Aorta (tissue), 5 donors: Measurements from ENCODE around the gene TUBB2B. TPM values are rescaled to one million over a fixed set of nuclear protein-coding genes. Genes with fewer than 3 reads are reported as not detected.
A peak's percentile ranks its signal among the peaks of the same experiment; 100 is the strongest.
"Not testable (repeated sequence)": the region's sequence is repeated elsewhere in the genome, so short reads cannot be mapped to it uniquely, and the experiment has no call there.

Experiments used
- ATAC-seq: fragments of 200-7000 bp; cut with Tn5 transposase; one replicate; pipeline ENCODE4 v1.9.1; 2022; ENCODE audit warnings: moderate library complexity; ENCODE audit not compliant: low FRiP score
- DNase-seq, 2 donors: peaks; one replicate each; pipeline ENCODE4 v3.0.0-alpha.2; 2020
- H3K27ac ChIP-seq, 2 donors: one replicate each; pipeline ENCODE4 v1.5.1; 2013; ENCODE audit warnings: low read length in 2 of 2, mild to moderate bottlenecking in 2 of 2, moderate library complexity in 2 of 2, control low read depth in 1 of 2, inconsistent platforms in 1 of 2, low read depth in 1 of 2
- H3K27me3 ChIP-seq, 2 donors: one replicate each; pipeline ENCODE4 v1.6.1; 2013; ENCODE audit warnings: control low read depth in 1 of 2, low read length in 1 of 2, mild to moderate bottlenecking in 1 of 2, moderate library complexity in 1 of 2; ENCODE audit not compliant: insufficient read depth in 2 of 2, control insufficient read depth in 1 of 2
- H3K36me3 ChIP-seq, 2 donors: one replicate each; pipeline ENCODE4 v1.6.1; 2013; ENCODE audit warnings: control low read depth in 1 of 2, low read length in 1 of 2, mild to moderate bottlenecking in 1 of 2; ENCODE audit not compliant: insufficient read depth in 2 of 2, control insufficient read depth in 1 of 2
- H3K4me1 ChIP-seq, 2 donors: one replicate each; pipeline ENCODE4 v1.6.1; 2013; ENCODE audit warnings: low read length in 2 of 2, control low read depth in 1 of 2, mild to moderate bottlenecking in 1 of 2, moderate library complexity in 1 of 2; ENCODE audit not compliant: insufficient read depth in 2 of 2, control insufficient read depth in 1 of 2
- H3K4me3 ChIP-seq, 2 donors: one replicate each; pipeline ENCODE4 v1.5.1; 2013; ENCODE audit warnings: low read length in 2 of 2, control low read depth in 1 of 2, mild to moderate bottlenecking in 1 of 2
- H3K9me3 ChIP-seq: one replicate; pipeline ENCODE4 v1.6.1; 2013; ENCODE audit warnings: mild to moderate bottlenecking, low read length; ENCODE audit not compliant: control insufficient read depth
- WGBS, 2 donors: extraction: QIAGEN DNeasy Blood & Tissue Kit; methylation state at CpG; one replicate each; pipeline ENCODE4 v1.1.7; 2013; 5-methylcytosine and 5-hydroxymethylcytosine counted together
- intact Hi-C, 2 donors: fragments of 100-400 bp; cut with DNase I; formaldehyde crosslinking; loops; one replicate each; pipeline versions ENCODE4 v1.14.2 to v1.15.0; 2022
- polyA plus RNA-seq, 2 donors: library from polyadenylated mRNA; stranded (reverse); fragments of 200-250 nt; gene quantifications; one replicate each; pipeline ENCODE4 v1.2.3, GENCODE V29; 2013
- total RNA-seq, 2 donors: library from RNA; stranded (reverse); fragmentation: NEBNext Ultra II Directional; extraction: Animal tissue kit (Norgen Biotek cat#: 25700); gene quantifications; one replicate each; pipeline ENCODE4 v1.2.1, GENCODE V29; 2021
- donor health status: healthy with polysubstance abuse.
- donor health status: Bipolar disorder and iron deficiency.
- donor health status: DM: no; HTN: no; CAD: no.
- donor health status: DM: no; HTN: no; CAD: no.
- donor health status: DM: yes; HTN: yes; CAD: no.

Gene TUBB2B
- total and polyA plus RNA-seq, 4 donors = 2.8 to 6.3 (median 5.0) TPM

DNA sequence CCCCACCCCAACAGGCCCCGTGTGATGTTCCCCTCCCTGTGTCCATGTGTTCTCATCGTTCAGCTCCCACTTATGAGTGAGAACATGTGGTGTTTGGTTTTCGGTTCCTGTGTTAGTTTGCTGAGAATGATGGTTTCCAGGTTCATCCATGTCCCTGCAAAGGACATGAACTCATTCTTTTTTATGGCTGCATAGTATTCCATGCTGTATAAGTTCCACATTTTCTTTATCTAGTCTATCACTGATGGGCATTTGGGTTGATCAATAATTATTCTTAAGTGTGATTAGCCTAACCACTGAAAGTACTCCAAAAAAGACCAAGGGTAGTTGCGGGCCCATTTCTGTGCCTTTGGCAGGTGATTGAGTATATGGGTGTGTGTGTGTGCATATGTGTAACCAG, 14.3 kb upstream of the TUBB2B start:
- H3K9me3 ChIP-seq, H3K4me3 ChIP-seq, H3K27me3 ChIP-seq, H3K36me3 ChIP-seq, H3K4me1 ChIP-seq, H3K27ac ChIP-seq, ATAC-seq, intact Hi-C loops: not testable (repeated sequence)
- WGBS, 2 donors = 94 to 95% methylated on average over 4 of the region's 4 CpGs
- DNase-seq = peak in 1 of 2 donors; percentile 2

DNA sequence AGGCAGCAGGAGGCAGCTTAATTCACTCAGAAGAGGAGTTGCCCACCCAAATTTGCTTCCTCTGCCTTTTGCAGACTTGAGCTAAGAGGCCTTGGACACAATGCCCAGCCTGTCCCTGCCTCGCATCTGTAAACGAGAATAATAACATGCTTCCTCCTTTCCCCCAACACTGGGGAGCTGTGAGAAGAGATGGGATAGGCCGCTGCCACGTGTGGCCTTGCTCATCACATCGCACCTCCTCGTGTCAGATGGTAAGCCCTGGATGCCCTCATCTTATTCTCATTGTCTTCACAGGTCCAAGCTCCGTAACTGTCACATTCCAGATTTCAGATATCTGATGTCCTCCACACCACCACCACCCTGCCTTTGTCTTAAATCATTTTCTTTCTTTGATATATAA, 13.1 kb upstream of the TUBB2B start:
- Histone ChIP-seq H3K27ac (no peak overlapping the region), H3K4me3 (no peak overlapping the region), H3K36me3 (no peaks in the 10 kb centered on the region), H3K4me1 (no peaks in the 10 kb centered on the region), H3K27me3 (no peaks in the 10 kb centered on the region), H3K9me3 (no peaks in the 10 kb centered on the region)
- DNase-seq (no peak), ATAC-seq (no peak)
- 81 to 86% methylated on average over 7 of the region's 7 CpGs for WGBS, 2 donors
- intact Hi-C loops = no loop called here

DNA sequence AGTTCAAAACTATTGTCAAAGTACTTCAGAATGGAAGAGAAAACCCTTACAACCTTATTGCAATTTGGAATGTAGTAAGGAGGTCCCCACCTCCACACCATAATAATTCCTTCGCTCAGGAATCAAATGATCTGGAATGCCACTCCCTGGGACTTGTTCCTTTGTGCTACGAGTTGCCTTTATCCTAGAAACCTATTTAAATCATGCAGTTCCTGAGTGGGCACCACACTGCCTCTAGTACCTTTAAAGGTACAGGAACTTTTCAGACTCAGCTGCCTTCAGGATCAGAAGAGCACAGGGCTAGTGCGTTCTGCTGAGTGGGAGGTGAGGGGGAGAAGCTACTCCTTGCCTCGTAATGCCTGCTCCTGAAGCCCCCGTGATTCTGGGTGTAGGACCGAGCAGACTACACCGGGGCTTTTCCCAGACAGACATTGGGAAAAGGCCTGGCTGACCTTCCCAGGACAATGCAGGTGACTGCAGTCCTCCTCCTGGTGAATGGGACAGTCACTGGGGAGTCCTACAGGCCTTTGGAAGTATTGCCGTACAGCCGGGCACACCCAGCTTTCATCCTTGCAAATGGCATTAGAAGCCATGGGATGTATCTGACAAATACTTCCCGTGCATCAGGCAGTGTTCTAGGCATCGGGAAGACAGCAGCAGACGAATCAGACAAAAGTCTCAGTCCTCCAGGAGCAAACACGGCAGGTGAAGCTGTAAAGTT, 11.8 kb upstream of the TUBB2B start:
- Histone ChIP-seq H3K27me3 (peaks cover 0 to 2% of the 10 kb centered on the region in 2 donors), H3K9me3 (no peaks in the 10 kb centered on the region), H3K4me1 (no peaks in the 10 kb centered on the region), H3K4me3 (no peak overlapping the region), H3K27ac (no peak overlapping the region), H3K36me3 (no peaks in the 10 kb centered on the region)
- intact Hi-C loops = no loop called here
- no peak for ATAC-seq
- WGBS, 2 donors = 90 to 91% methylated on average over 13 of the region's 13 CpGs
- no peak for DNase-seq

DNA sequence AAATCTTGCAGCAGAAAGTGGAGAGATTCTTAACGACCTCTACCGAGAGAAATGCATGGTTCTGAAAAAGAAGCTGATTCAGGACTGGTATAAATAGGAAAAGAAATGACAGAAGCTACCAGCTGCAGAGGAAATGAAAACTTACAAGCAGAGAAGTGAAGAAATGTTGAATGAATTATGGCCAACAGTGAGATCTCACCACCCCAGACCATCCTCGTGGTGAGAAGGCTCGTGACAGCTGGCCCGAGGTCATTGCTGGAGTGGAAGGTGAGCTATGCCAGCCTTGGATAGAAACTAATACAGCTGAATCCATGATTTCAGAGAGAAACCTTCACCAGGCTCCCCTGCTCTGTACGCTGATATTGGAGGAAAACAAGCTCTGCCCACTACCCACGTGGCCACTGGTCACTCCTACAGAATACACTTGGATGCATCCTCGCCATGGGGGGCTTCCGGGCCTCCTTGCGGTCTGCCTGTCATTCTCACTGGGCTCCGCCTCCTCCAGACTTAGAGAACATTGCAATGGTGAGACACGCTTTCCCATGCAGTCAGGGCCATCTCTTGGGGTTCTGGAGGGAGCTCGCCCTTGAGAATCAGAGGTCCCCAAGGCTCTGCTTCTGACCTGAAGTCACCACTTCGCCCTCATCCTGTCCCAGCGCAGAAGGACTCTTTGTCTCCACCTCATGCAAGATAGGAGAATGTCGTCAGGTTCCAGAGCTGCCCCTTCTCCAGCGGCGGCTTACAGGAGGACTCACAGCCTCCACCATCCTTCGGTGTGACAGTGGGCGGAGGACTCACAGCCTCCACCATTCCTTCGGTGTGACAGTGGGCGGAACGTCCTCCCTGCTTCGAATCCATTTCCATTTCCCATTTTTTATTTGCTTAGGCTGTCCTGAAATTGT, 10.6 kb upstream of the TUBB2B start:
- intact Hi-C loops = no loop called here
- H3K4me3 ChIP-seq = no peak overlapping the region
- H3K27ac ChIP-seq = no peak overlapping the region
- no peaks in the 10 kb centered on the region for H3K36me3 ChIP-seq
- ATAC-seq (no peak), DNase-seq (peak in 1 of 2 donors; percentile 76)
- WGBS, 2 donors = 79 to 84% methylated on average over 24 of the region's 24 CpGs
- H3K4me1 ChIP-seq = no peaks in the 10 kb centered on the region
- H3K9me3 ChIP-seq = no peaks in the 10 kb centered on the region
- peaks cover 0 to 2% of the 10 kb centered on the region in 2 donors for H3K27me3 ChIP-seq

DNA sequence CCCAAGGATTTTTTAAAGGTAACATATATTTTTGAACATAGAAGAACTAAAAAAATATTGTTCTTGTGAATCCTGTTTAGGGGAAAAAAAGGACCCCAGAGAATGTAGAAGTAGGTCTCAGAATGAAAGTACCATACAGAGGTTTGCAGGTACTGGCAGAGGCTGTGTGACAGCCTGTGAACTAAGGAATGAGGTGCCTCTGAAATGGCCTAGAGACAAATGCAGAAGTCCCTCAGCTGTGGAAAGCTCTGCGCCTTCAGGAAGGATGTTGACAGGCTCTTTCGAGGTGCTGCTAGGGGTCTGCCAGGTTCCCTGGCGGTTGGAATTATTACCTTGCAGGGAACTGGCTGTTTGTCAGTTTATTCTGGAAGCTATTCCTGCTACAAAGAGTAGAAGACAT, 8.6 kb upstream of the TUBB2B start:
- Histone ChIP-seq H3K27me3 (peaks cover 0 to 2% of the 10 kb centered on the region in 2 donors), H3K36me3 (no peaks in the 10 kb centered on the region), H3K9me3 (no peaks in the 10 kb centered on the region), H3K4me3 (no peak overlapping the region), H3K4me1 (no peaks in the 10 kb centered on the region), H3K27ac (no peak overlapping the region)
- no peak for ATAC-seq
- WGBS, 2 donors = 90 to 100% methylated on average over 3 of the region's 3 CpGs
- no peak for DNase-seq
- intact Hi-C loops = no loop called here

DNA sequence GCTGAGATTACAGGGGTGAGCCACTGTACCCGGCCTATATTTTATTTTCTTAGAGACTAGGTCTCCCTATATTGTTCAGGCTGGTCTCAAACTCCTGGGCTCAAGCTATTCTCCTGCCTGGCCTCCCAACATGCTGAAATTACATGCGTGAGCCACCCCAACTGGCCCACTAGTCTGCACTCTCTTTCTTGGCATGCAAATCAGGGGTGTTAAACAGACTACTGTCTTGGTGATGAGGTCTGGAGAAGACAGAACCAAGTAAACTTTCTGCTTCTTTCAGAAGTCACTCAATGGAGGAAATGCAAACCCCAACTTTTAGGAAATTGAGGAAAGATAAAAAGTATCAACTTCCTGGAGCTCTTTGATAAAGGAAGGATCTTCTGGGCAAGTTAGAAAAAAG, 8.0 kb upstream of the TUBB2B start:
- H3K36me3 ChIP-seq = no peaks in the 10 kb centered on the region
- H3K9me3 ChIP-seq = no peaks in the 10 kb centered on the region
- WGBS, 2 donors = 96% methylated on average over 2 of the region's 2 CpGs
- DNase-seq (no peak), ATAC-seq (no peak)
- H3K27me3 ChIP-seq = peaks cover 0 to 2% of the 10 kb centered on the region in 2 donors
- H3K4me1 ChIP-seq = no peaks in the 10 kb centered on the region
- no peak overlapping the region for H3K4me3 ChIP-seq
- intact Hi-C loops = no loop called here
- no peak overlapping the region for H3K27ac ChIP-seq

DNA sequence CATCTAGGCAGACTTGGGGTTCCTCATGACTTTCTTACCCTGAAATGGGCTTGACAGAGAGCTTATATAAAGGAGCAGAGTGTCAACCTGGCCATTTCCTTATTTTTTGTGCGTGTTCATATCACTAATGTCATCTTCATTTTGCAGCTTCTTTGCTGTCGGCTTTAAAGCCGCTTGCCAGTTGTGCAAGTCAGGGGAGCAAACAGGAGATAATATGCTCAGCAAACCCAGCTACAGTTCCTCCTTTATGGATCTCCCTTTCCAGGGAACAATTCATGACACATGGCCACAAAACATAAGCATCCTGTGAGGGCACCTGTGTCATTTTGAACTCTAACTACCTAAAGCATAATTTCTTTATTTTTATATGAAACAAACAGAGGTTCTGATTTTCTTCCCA, 6.5 kb upstream of the TUBB2B start:
- intact Hi-C loops = loop anchor here (5.0 kb wide), 2 partner anchors 72 to 77 kb away; partner anchors contain the start of gene TUBB2A (in 1 of the 2)
- no peaks in the 10 kb centered on the region for H3K36me3 ChIP-seq
- peaks cover 0 to 2% of the 10 kb centered on the region in 2 donors for H3K27me3 ChIP-seq
- 93 to 97% methylated on average over 3 of the region's 3 CpGs for WGBS, 2 donors
- DNase-seq (no peak), ATAC-seq (no peak)
- no peaks in the 10 kb centered on the region for H3K9me3 ChIP-seq
- no peak overlapping the region for H3K27ac ChIP-seq
- H3K4me1 ChIP-seq = no peaks in the 10 kb centered on the region
- H3K4me3 ChIP-seq = no peak overlapping the region

DNA sequence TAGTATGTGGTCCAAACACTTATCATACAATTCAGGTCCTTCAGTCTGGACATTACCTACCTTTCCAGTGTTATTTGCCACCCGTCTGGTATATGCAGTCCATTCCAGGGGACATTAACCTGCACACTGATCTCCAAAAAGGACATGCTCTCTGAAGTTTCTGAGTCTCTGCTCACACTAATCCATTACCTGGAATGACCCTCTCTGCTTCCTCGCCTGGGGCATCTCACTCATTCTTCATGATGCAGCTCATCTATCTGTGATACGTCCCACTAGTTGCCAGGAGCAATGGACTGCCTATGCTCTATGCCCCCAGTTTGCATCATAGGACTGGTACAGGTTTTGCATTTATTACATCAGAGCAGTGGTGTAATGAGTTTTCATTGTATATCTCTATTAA, 5.9 kb upstream of the TUBB2B start:
- no peaks in the 10 kb centered on the region for H3K9me3 ChIP-seq
- no peak overlapping the region for H3K4me3 ChIP-seq
- no peak for ATAC-seq
- H3K36me3 ChIP-seq = no peaks in the 10 kb centered on the region
- peaks cover 0 to 2% of the 10 kb centered on the region in 2 donors for H3K27me3 ChIP-seq
- DNase-seq = no peak
- 88 to 91% methylated on average over 3 of the region's 3 CpGs for WGBS, 2 donors
- intact Hi-C loops = loop anchor here (5.0 kb wide), 2 partner anchors 71 to 76 kb away; partner anchors contain the start of gene TUBB2A (in 1 of the 2)
- H3K4me1 ChIP-seq = no peaks in the 10 kb centered on the region
- no peak overlapping the region for H3K27ac ChIP-seq
